Measurements from ENCODE around the gene SEPTIN12. TPM values are rescaled to one million over a fixed set of nuclear protein-coding genes. Genes with fewer than 3 reads are reported as not detected.
A peak's percentile ranks its signal among the peaks of the same experiment; 100 is the strongest.

Gene SEPTIN12
- total and polyA plus RNA-seq, 2 of the 8 experiments (the other 6 are each of a cell fraction or from before 2014, with no cell fraction given): 0.24 TPM; not detected in 1

DNA sequence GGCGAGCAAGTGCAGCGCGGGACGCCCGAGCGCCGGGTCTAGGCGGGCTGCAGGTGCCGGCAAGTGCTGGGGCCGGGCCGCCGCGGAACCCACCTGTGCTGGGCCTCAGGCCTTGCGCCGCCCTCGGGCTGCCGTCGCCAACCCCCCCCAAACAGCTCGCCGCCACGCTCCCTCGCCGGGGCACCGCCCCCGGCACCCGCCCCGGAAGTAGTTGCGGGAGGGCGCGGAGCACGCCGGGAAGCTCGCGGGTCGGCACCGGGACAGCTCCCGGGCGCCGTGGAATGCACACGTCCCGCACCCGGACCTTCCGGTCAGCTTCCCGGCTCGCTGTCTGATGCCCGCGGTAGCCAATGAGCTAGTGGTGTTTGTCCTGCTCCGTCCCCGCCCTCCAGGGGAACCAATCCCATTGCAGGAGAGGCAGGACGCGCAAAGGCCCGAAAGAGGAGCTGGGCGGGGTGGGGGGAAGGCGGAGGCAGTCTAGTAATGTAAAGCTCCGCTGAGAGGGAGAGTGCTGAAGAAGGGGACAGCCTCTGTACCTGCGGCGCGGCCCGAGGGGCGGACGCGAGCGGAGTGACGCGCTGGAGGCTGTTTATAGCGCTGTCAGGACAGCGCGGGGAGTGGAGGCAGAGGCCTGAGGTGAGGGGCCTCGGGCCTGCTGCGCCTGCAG lies 53.9 kb downstream of the SEPTIN12 start, which contains the start of the genes ANKS3 and DNAAF8 (continued):
- TF ChIP-seq POLR2AphosphoS5 (IDR thresholded peaks at IDR 0.05; ENCODE audit: low read depth, low read length) (no peak), CEBPB (IDR thresholded peaks at IDR 0.05; ENCODE audit: low read depth, low read length) (no peak), CHD1 (IDR thresholded peaks at IDR 0.05; ENCODE audit: low read depth, low read length) (no peak), MAFK (IDR thresholded peaks at IDR 0.05; ENCODE audit: low read depth, low read length) (no peak), SP4 (IDR thresholded peaks at IDR 0.05; ENCODE audit: low read length) (peak; percentile 73; the same call in 1 of the 2 replicates), CTBP2 (IDR thresholded peaks at IDR 0.05; ENCODE audit: borderline replicate concordance, insufficient read depth, insufficient read length, low read length) (no peak), SIRT6 (IDR thresholded peaks at IDR 0.05; ENCODE audit: low read length) (no peak), SP2 (IDR thresholded peaks at IDR 0.05; ENCODE audit: low read length) (peak; percentile 18; the same call in 1 of the 2 replicates), NANOG (IDR thresholded peaks at IDR 0.05; ENCODE audit: insufficient read depth, low read depth, low read length, poor library complexity, severe bottlenecking) (no peak), POU5F1 (IDR thresholded peaks at IDR 0.05; ENCODE audit: low read depth, low read length) (no peak), ASH2L (IDR thresholded peaks at IDR 0.05; ENCODE audit: low read length) (peak; percentile 60), YY1 (IDR thresholded peaks at IDR 0.05; ENCODE audit: low read depth, low read length) (no peak), PHF8 (conservative IDR thresholded peaks at IDR 0.05; ENCODE audit: low read depth, low read length) (peak; percentile 73), HDAC6 (IDR thresholded peaks at IDR 0.05; ENCODE audit: low read depth, low read length) (no peak), RBBP5 (IDR thresholded peaks at IDR 0.05; ENCODE audit: borderline replicate concordance, low read depth, low read length) (no peak; the same call in 1 of the 2 replicates), JUND (IDR thresholded peaks at IDR 0.05; ENCODE audit: low read length) (no peak), RAD21 (IDR thresholded peaks at IDR 0.05 in 1 of 2, conservative IDR thresholded peaks at IDR 0.05 in 1 of 2; ENCODE audit: low read depth in 2 of 2, low read length in 2 of 2) (no peak), RFX5 (IDR thresholded peaks at IDR 0.05; ENCODE audit: borderline replicate concordance, low read depth, low read length) (no peak), CREB1 (IDR thresholded peaks at IDR 0.05) (peak; percentile 21; the same call in 1 of the 2 replicates), ZNF274 (IDR thresholded peaks at IDR 0.05; ENCODE audit: borderline replicate concordance, extremely low read depth, low read length) (no peak), TEAD4 (IDR thresholded peaks at IDR 0.05; ENCODE audit: low read depth, low read length) (peak; percentile 87), KDM4A (IDR thresholded peaks at IDR 0.05; ENCODE audit: low read depth, low read length, severe bottlenecking) (peak; percentile 60), EP300 (IDR thresholded peaks at IDR 0.05; ENCODE audit: borderline replicate concordance in 1 of 2, low read depth in 2 of 2, low read length in 2 of 2) (peak; percentile 14 to 34; a peak in 2 of 3 replicates)
- TF ChIP-seq, protein P1, sequence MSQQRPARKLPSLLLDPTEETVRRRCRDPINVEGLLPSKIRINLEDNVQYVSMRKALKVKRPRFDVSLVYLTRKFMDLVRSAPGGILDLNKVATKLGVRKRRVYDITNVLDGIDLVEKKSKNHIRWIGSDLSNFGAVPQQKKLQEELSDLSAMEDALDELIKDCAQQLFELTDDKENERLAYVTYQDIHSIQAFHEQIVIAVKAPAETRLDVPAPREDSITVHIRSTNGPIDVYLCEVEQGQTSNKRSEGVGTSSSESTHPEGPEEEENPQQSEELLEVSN (IDR thresholded peaks at IDR 0.05): 0 out of 2 replicates have a peak, but pooled peaks have one; percentile 10

Measured in H1 (cell line).